ENCODE data around the gene EGFL7. TPM values are rescaled to one million over a fixed set of nuclear protein-coding genes. Genes with fewer than 3 reads are reported as not detected.
"Not testable (repeated sequence)": the region's sequence is repeated elsewhere in the genome, so short reads cannot be mapped to it uniquely, and the experiment has no call there.

The EGFL7 gene
- total RNA-seq, 1 experiment from 2014 or later = 0.08 TPM

GRCh38 chr9:136698635-136699246, 36.0 kb downstream of the EGFL7 start:
- no peak for DNase-seq (ENCODE audit: low read depth in 1 of 2, low spot score in 2 of 2)
- no peak overlapping the region for H3K4me3 ChIP-seq
- peaks cover 42% of the 10 kb centered on the region for H3K27me3 ChIP-seq (replicated peaks)
- H3K27ac ChIP-seq = no peak overlapping the region
- H3K4me1 ChIP-seq (replicated peaks) = peaks cover 4% of the 10 kb centered on the region
- no peaks in the 10 kb centered on the region for H3K9me3 ChIP-seq (replicated peaks)
- H3K36me3 ChIP-seq = no peaks in the 10 kb centered on the region

DNA sequence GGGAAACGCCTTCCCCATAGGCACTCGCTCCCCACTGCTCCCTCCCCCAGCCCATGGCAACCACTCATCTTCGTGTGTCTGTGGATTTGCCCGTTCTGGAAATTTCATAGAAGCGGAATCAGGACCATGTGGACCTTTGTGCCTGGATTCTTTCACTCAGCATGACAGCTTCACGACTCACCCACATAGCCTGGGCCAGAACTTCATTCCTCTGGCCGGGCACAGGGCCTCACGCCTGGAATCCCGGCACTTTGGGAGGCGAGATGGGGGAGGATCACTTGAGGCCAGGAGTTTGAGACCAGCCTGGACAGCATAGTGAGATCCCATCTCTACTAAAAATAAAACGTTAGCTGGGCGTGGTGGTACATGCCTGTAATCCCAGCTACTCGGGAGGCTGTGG, 37.6 kb downstream of the EGFL7 start:
- no peak for DNase-seq (ENCODE audit: low read depth in 1 of 2, low spot score in 2 of 2)
- H3K36me3 ChIP-seq = no peaks in the 10 kb centered on the region
- no peaks in the 10 kb centered on the region for H3K9me3 ChIP-seq (replicated peaks)

GRCh38 chr9:136700959-136701667, 38.4 kb downstream of the EGFL7 start:
- H3K27me3 ChIP-seq (replicated peaks) = peaks cover 40% of the 10 kb centered on the region
- no peak for DNase-seq (ENCODE audit: low read depth in 1 of 2, low spot score in 2 of 2)

More for the DNA sequence above, 37.6 kb downstream of the EGFL7 start:
- peaks cover 42% of the 10 kb centered on the region for H3K27me3 ChIP-seq (replicated peaks)
- no peak overlapping the region for H3K4me3 ChIP-seq
- H3K4me1 ChIP-seq (replicated peaks) = no peaks in the 10 kb centered on the region
- H3K27ac ChIP-seq = no peak overlapping the region

GRCh38 chr9:136701668-136702053, 38.9 kb downstream of the EGFL7 start:
- Histone ChIP-seq H3K36me3 (no peaks in the 10 kb centered on the region), H3K27ac (no peak overlapping the region), H3K4me3 (no peak overlapping the region), H3K4me1 (replicated peaks) (no peaks in the 10 kb centered on the region), H3K27me3 (replicated peaks) (peaks cover 44% of the 10 kb centered on the region), H3K9me3 (replicated peaks) (no peaks in the 10 kb centered on the region)
- no peak for DNase-seq (ENCODE audit: low read depth in 1 of 2, low spot score in 2 of 2)

More at GRCh38 chr9:136700959-136701667, 38.4 kb downstream of the EGFL7 start:
- Histone ChIP-seq H3K27ac (no peak overlapping the region), H3K36me3 (no peaks in the 10 kb centered on the region), H3K9me3 (replicated peaks) (no peaks in the 10 kb centered on the region), H3K4me3 (no peak overlapping the region), H3K4me1 (replicated peaks) (no peaks in the 10 kb centered on the region)

GRCh38 chr9:136703276-136703860, 40.7 kb downstream of the EGFL7 start:
- Histone ChIP-seq H3K9me3 (replicated peaks) (no peaks in the 10 kb centered on the region), H3K36me3 (no peaks in the 10 kb centered on the region), H3K27ac (no peak overlapping the region), H3K4me3 (no peak overlapping the region), H3K27me3 (replicated peaks) (peaks cover 43% of the 10 kb centered on the region), H3K4me1 (replicated peaks) (no peaks in the 10 kb centered on the region)
- no peak for DNase-seq (ENCODE audit: low read depth in 1 of 2, low spot score in 2 of 2)

DNA sequence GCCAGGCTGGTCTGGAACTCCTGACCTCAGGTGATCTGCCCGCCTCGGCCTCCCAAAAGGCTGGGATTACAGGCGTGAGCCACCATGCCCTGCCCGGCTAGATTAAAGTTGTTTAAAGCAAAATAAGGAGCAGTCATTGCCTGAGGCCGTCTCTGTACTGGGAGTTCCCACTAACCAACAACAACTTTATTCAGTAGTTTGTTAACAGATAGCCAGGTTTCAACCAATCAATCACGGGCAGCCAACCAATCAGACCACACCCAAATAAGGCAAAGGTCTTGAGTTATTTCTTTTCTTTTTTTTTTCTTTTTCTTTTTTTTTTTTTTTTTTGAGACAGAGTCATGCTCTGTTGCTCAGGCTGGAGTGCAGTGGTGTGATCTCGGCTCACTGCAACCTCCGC, 42.0 kb downstream of the EGFL7 start:
- H3K9me3 ChIP-seq (replicated peaks); H3K27ac ChIP-seq; H3K4me1 ChIP-seq (replicated peaks); DNase-seq (ENCODE audit: low read depth in 1 of 2, low spot score in 2 of 2); H3K36me3 ChIP-seq; H3K4me3 ChIP-seq: not testable (repeated sequence)
- H3K27me3 ChIP-seq (replicated peaks) = peaks cover 38% of the 10 kb centered on the region

DNA sequence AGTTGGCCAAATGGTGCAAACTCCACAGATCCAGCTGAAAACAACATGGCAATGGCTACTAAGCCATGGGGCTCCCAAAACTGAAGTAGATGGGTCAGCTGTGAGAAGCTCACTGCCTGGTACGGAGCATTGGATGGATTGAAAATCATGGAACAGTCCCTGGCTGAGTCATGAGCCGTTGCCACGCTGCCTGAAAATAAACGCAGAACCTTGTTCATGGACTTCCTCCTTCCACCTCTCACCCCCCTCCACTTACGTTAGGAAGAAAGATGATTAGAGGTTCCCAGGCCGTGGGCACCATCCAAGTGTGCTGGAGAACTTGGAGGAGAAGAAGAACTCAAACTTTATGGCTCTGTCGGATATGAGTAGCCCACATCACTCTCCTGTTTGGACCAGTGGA, 42.8 kb downstream of the EGFL7 start:
- Histone ChIP-seq H3K9me3 (replicated peaks) (no peaks in the 10 kb centered on the region), H3K4me3 (no peak overlapping the region), H3K27ac (no peak overlapping the region), H3K4me1 (replicated peaks) (no peaks in the 10 kb centered on the region), H3K36me3 (no peaks in the 10 kb centered on the region), H3K27me3 (replicated peaks) (peaks cover 30% of the 10 kb centered on the region)
- DNase-seq (ENCODE audit: low read depth in 1 of 2, low spot score in 2 of 2) = no peak

- DNase-seq (ENCODE audit: low read depth in 1 of 2, low spot score in 2 of 2) = no peak
- Histone ChIP-seq H3K4me1 (replicated peaks) (no peaks in the 10 kb centered on the region), H3K27ac (no peak overlapping the region), H3K4me3 (no peak overlapping the region), H3K36me3 (no peaks in the 10 kb centered on the region), H3K9me3 (replicated peaks) (no peaks in the 10 kb centered on the region), H3K27me3 (replicated peaks) (peaks cover 26% of the 10 kb centered on the region)
Observed at GRCh38 chr9:136707011-136707410, 44.3 kb downstream of the EGFL7 start.

- H3K4me1 ChIP-seq (replicated peaks) = no peaks in the 10 kb centered on the region
- H3K4me3 ChIP-seq = no peak overlapping the region
- DNase-seq (ENCODE audit: low read depth in 1 of 2, low spot score in 2 of 2) = no peak
- no peaks in the 10 kb centered on the region for H3K9me3 ChIP-seq (replicated peaks)
- peaks cover 31% of the 10 kb centered on the region for H3K27me3 ChIP-seq (replicated peaks)
- H3K27ac ChIP-seq = no peak overlapping the region
- H3K36me3 ChIP-seq = no peaks in the 10 kb centered on the region
Observed at GRCh38 chr9:136707849-136708517, 45.3 kb downstream of the EGFL7 start.

GRCh38 chr9:136709454-136710109, 46.9 kb downstream of the EGFL7 start:
- Histone ChIP-seq H3K9me3 (replicated peaks) (no peaks in the 10 kb centered on the region), H3K27ac (no peak overlapping the region), H3K27me3 (replicated peaks) (peaks cover 34% of the 10 kb centered on the region), H3K4me3 (no peak overlapping the region), H3K36me3 (no peaks in the 10 kb centered on the region), H3K4me1 (replicated peaks) (no peaks in the 10 kb centered on the region)
- DNase-seq (ENCODE audit: low read depth in 1 of 2, low spot score in 2 of 2) = no peak

DNA sequence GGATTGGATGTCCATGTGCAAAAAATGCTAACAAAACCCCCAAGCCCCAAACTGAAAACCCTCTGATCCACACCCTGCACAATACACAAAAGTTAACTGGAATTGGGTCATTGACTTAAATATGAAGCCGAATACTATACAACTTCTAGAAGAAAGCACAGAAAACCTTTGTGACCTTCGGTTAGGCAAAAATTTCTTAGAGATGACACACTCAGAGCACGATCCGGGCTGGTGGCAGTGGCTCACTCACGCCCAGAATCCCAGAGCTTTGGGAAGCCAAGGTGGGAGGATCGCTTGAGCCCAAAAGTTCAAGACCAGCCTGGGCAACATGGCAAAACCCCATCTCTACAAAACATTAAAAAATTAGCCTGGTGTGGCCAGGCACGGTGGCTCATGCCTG, 47.8 kb downstream of the EGFL7 start:
- Histone ChIP-seq H3K36me3 (no peaks in the 10 kb centered on the region), H3K4me1 (replicated peaks) (no peaks in the 10 kb centered on the region), H3K4me3 (no peak overlapping the region), H3K27me3 (replicated peaks) (peaks cover 29% of the 10 kb centered on the region), H3K27ac (no peak overlapping the region), H3K9me3 (replicated peaks) (no peaks in the 10 kb centered on the region)
- no peak for DNase-seq (ENCODE audit: low read depth in 1 of 2, low spot score in 2 of 2)

DNA sequence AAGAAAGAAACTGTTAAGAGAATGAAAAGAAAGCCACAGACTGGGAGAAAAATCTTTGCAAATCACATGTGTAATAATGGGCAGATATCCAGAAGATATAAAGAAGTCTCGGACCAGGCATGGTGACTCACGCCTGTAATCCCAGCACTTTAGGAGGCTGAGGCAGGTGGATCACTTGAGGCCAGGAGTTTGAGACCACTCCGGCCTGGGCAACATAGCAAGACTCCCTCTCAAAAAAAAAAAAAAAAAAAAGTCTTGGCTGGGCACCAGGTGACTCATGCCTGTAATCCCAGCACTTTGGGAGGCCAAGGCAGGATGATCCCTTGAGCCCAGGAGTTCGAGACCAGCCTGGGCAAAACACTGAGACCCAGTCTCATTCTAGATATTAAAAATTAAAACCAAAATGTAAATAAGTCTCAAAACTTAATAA, 48.5 kb downstream of the EGFL7 start:
- not testable (repeated sequence) for DNase-seq (ENCODE audit: low read depth in 1 of 2, low spot score in 2 of 2); H3K27ac ChIP-seq; H3K36me3 ChIP-seq; H3K9me3 ChIP-seq (replicated peaks); H3K4me1 ChIP-seq (replicated peaks); H3K4me3 ChIP-seq
- H3K27me3 ChIP-seq (replicated peaks) = peaks cover 29% of the 10 kb centered on the region

DNA sequence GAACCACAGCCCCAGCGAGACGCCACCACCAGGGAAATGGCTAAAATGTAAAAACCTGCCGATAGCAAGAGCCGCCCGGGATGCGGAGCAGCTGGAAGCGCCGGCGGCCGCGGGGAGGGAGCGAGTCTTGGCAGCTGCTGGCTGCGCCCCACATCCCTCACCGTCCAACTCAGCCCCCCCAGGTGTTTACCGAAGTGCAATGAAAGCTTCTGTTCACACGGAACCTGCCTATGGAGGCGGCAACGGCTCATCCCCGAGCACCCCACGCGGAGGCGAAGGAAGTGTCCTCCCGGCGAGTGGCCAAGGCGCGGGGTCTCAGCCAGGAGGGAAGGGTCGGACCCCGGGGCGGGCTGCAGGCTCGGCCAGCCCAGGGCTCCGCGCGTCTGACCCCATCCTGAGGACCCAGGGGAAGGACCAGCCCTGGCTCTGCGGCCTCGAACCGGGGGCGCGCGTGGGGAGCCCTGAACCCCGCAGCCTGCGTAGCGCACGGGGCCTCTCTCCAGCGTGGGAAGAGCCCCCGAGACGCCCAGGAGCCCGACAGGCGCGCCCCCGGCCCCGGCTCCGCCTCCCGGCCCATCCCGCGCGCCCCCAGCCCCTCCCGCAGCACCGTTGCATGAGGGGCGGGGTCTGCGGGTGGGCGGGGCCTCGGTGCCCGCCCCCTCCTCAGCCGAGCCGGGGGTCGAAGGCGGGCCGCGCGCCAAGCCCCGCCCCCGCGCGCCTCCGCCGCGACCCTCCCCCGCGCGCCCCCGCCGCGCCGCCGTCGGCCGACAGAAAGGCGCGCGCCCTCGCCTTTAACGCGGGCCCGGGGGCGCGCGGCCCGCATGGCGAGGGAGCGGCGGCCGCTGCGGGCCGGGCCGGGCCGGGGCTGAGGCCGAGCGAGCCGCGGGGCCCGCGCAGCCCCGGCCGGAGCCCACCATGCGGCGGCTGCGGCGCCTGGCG, 49.3 kb downstream of the EGFL7 start, which contains the start of gene DIPK1B:
Gene DIPK1B, plus strand, starts transcription at position 822 of the 939 bp plus-strand sequence. Its CDS starts 94 bp downstream, at position 916.
- no peak within 1 kb of the TSS for H3K4me3 ChIP-seq
- H3K9me3 ChIP-seq (replicated peaks) = no peaks in the 10 kb centered on the region
- DNase-seq (ENCODE audit: low read depth in 1 of 2, low spot score in 2 of 2) = no peak
- H3K36me3 ChIP-seq = no peaks in the 10 kb centered on the region
- peaks cover 22% of the 10 kb centered on the region for H3K27me3 ChIP-seq (replicated peaks)
- no peak within 1 kb of the TSS for H3K27ac ChIP-seq
- H3K4me1 ChIP-seq (replicated peaks) = no peaks in the 10 kb centered on the region

Data from SJSA1 (cell line).